Posterior vena cava (tissue), 2 donors: ENCODE results near the gene CHID1. TPM values are rescaled to one million over a fixed set of nuclear protein-coding genes. Genes with fewer than 3 reads are reported as not detected.

Experiments used
- DNase-seq: peaks from one replicate; pipeline ENCODE4 v3.0.0-alpha.2; 2020; ENCODE audit warnings: low spot score
- intact Hi-C, 2 donors: fragments of 100-400 bp; cut with DNase I; formaldehyde crosslinking; loops; one replicate each; pipeline versions ENCODE4 v1.14.1 to v1.14.2; 2022 to 2023
- long read RNA-seq, 2 donors: library from polyadenylated mRNA; unstranded; transcript quantifications; one replicate each; pipeline ENCODE4 v2.0.0, GENCODE V29; 2020 to 2021
- total RNA-seq, 2 donors: library from RNA; stranded (reverse); fragmentation: NEBNext Ultra II Directional; extraction: Animal tissue kit (Norgen Biotek cat#: 25700); gene quantifications; one replicate each; pipeline ENCODE4 v1.2.1, GENCODE V29; 2021
- donor health status: DM: yes; HTN: yes; CAD: no.
- donor health status: DM: yes; HTN: yes; CAD: no.

The CHID1 gene
- 10 to 100 TPM; 57.9 to 88.5 TPM for total RNA-seq
- long read RNA-seq, donor 1, transcript CHID1-201 (13 exons, 3,374 nt): major isoform, 15 of 36 reads
- long read RNA-seq, donor 1, transcript CHID1-203 (14 exons, 1,477 nt): minor isoform, 5 of 36 reads
- long read RNA-seq, donor 1, partial matches to known transcripts: 5 of 36 reads
- long read RNA-seq, donor 1, other reads (novel, unspliced or antisense): 6 of 36 reads
- long read RNA-seq, donor 2, transcript CHID1-201 (13 exons, 3,374 nt): major isoform, 102 of 225 reads
- long read RNA-seq, donor 2, transcript CHID1-202 (12 exons, 1,289 nt): minor isoform, 17 of 225 reads
- long read RNA-seq, donor 2, transcript CHID1-203 (14 exons, 1,477 nt): minor isoform, 48 of 225 reads
- long read RNA-seq, donor 2, partial matches to known transcripts: 18 of 225 reads
- long read RNA-seq, donor 2, other reads (novel, unspliced or antisense): 38 of 225 reads

GRCh38 chr11:910589-911030, at the start of gene CHID1:
TSS of gene CHID1 (minus strand) at chr11:910810. CDS start at chr11:904816, 5,994 bp downstream.
- intact Hi-C loops: no loop called here
- DNase-seq: peak; percentile 96

DNA sequence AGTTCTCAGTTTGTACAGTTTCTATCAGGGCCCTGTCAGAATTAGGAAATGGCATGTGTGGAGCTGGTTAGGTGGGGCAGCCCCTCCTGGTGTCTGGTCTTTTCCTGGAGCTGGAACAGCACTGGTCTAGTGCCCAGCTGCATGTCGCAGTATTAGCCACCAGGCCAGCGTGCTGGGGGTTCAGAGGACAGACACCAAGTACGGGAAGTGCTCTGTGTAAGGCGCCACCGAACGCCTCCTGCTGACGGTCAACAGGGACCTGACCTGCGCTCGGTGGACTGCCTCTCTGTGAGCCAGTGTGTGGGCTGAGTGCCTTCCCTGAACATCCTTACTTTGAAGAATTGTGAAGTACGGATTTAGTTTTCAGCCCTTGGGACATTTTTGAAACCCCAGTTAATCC, 49.0 kb upstream of the CHID1 start:
- no peak for DNase-seq
- intact Hi-C loops: no loop called here

- intact Hi-C loops: no loop called here
- no peak for DNase-seq
These were observed 48.4 kb upstream of the CHID1 start for GRCh38 chr11:959027-959426.

- intact Hi-C loops: no loop called here
- no peak for DNase-seq
These were observed 47.5 kb upstream of the CHID1 start for GRCh38 chr11:958101-958500.

GRCh38 chr11:957212-957920, 46.8 kb upstream of the CHID1 start:
- intact Hi-C loops: no loop called here

GRCh38 chr11:955154-956063, 44.8 kb upstream of the CHID1 start:
- DNase-seq: no peak
- intact Hi-C loops: no loop called here

More at GRCh38 chr11:957212-957920, 46.8 kb upstream of the CHID1 start:
- DNase-seq: no peak

GRCh38 chr11:954392-955153, 44.0 kb upstream of the CHID1 start:
- DNase-seq: no peak
- intact Hi-C loops: no loop called here

DNA sequence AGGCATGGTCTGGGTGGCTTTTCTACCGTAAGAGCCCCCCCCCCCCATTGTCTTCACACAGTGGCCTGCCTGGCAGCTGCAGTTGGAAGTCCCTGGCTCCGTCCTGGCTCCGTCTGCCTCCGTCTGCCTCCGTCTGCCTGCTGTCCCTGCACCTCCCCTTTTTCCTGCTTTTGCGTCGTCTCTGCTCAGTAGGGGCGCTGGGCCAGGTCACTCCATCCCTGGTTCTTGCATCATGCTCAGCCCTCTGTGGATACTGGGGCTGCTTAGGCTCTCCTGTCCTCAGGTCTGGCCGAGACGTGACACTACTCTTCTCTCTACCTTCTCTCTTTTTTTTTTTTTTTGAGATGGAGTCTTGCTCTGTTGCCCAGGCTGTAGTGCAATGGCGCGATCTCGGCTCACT, 42.9 kb upstream of the CHID1 start:
- intact Hi-C loops: no loop called here
- DNase-seq: no peak

GRCh38 chr11:952406-953385, 42.1 kb upstream of the CHID1 start:
- intact Hi-C loops: no loop called here
- DNase-seq: no peak

GRCh38 chr11:951507-951906, 40.9 kb upstream of the CHID1 start:
- no peak for DNase-seq
- intact Hi-C loops: no loop called here

DNA sequence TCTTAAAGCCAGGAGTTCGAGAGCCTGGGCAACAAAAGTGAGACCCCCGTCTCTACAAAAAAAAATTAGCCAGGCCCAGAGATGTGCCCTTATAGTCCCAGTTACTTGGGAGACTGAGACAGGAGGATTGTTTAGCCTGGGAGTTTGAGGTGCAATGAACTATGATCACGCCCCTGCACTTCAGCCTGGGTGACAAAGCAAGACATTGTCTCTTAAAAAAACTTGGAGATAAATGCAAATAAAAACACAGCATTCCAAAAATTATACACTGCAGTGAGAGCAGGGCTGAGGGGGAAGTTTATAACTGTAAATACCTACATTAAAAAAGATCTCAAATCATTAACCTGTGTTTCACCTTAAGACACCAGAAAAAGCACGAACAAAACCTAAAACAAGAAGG, 37.1 kb upstream of the CHID1 start:
- DNase-seq: no peak
- intact Hi-C loops: no loop called here

- no peak for DNase-seq
- intact Hi-C loops: no loop called here
These were observed 35.4 kb upstream of the CHID1 start for GRCh38 chr11:945986-946385.

DNA sequence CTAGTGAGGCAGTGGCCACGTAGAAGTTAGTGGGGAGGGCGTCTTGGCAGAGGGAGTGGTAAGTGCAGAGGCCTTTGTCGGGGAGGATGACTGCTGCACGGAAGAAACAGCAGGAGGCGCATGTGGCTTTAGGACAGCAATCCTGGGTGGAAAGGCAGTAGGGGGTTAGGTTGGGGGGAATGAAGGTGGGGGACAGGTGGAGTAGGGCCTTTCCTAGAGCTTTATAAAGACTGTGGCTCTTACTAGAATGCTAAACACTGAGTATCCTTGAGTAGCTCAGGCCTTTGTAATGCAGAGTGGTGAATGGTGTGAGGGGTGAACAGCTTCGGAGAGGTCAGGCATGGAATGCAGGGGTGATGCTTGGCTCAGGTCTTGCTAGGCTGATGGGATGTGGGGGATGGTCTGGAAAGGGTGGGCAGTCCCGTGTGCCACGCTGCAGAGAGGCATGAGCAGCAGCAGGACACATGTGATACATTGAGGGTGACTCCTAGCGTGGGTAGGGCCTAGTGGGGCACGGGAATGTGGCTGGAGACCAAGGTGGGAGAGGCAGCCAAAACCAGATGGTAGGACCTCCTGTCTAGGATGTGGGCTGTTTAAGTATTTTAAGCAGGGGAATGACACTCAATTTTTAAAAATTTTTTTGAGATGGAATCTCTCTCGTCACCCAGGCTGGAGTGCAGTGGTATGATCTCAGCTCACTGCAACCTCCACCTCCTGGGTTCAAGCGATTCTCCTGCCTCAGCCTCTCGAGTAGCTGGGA, 34.3 kb upstream of the CHID1 start:
- intact Hi-C loops: no loop called here

GRCh38 chr11:942823-943222, 32.2 kb upstream of the CHID1 start:
- intact Hi-C loops: no loop called here
- no peak for DNase-seq

More for the DNA sequence above, 34.3 kb upstream of the CHID1 start:
- DNase-seq: no peak

DNA sequence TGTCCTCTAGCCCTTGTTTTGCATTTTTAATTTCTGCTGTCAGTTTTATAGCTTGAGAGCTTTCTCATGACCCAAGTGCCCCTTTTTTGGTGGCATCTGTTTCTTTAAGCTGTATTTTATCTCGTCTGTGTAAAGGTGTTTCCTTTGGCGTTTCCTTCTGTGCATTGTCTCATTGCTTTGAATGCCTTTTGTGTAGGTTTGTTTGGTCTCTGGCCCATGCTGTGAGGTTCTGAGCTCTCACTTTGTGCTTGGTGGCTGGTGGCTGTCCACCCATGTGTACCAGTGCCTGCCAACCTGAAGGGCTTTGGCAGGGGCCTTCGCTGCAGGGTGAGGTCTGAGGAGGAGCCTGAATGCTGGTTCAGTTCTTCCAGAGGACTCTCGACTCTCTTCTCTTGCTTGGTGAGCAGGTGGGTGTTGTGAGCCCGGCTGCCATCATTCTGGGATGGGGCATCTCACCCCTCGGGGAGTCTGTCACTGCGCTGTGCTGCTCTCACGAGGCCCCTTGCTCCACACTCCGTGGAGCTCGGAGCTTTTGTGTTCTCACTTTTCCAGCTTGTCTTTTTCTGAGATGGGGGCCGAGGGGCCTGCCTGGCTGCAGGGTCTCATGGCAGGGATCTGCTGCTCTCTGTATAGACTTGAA, 30.0 kb upstream of the CHID1 start:
- intact Hi-C loops: no loop called here
- no peak for DNase-seq

DNA sequence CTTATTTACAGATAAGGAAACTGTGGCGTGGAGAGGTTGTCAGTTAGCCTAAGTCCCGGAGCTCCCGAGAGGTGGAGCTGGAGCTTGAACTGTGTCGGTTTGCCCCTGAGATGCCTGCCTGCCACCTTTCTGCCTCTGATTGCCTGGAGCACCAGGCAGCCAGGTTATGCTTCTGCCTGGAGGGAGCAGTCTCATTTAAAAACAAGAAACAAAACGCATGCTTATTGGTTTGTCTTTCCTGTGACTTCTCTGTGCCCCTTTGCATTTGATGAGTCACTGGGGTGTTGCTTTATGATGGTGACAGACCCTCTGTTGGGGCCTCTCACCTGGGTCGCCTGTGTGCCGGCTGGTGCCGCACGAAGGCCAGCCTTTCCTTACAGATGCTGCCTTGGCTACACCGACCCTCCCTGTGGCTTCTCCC, 27.2 kb upstream of the CHID1 start:
- DNase-seq: no peak
- intact Hi-C loops: no loop called here

DNA sequence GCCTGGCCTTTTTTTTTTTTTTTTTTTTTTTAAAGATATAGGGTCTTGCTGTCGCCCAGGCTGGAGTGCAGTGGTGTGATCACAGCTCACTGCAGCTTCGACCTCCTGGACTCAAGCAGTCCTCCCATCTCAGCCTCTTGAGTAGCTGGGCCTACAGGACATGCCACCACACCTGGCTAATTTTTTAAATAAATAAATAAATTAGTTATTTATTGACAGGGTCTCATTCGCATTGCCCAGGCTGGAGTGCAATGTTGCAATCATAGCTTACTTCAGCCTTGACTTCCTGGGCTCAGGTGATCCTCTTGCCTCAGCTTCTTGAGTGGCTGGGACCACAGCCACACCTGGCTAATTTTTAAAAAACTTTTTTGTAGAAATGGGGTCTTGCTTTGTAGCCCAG, 25.6 kb upstream of the CHID1 start:
- no peak for DNase-seq
- intact Hi-C loops: no loop called here
